AG20443 (cell line): ENCODE data around the gene GRIP2.

Experiments used
- DNase-seq: peaks from one replicate; pipeline ENCODE4 v3.0.0; 2012; ENCODE audit warnings: low spot score, mixed read lengths

Gene GRIP2

GRCh38 chr3:14505803-14506500 is 34.2 kb downstream of the GRIP2 start:
- no peak for DNase-seq

- DNase-seq = no peak
These were observed 34.9 kb downstream of the GRIP2 start for GRCh38 chr3:14505001-14505802.

DNA sequence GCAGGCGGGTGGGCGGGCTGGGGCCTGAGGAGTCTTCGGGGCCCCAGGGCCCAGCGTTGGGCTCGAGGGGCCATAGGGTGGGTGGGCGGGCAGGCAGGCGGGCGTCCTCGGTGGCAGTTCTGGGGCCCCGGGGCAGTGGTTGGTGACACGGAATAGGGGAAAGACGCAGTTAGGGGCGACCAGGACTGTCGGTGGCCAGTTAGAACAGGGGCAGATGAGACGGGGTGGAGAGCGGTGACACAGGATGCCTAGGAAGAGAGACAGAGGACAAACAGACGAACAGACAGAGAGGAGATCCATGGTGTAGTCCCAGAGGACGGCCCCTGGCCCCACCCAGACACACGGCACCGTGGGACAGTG is 36.5 kb downstream of the GRIP2 start:
- DNase-seq = no peak

DNA sequence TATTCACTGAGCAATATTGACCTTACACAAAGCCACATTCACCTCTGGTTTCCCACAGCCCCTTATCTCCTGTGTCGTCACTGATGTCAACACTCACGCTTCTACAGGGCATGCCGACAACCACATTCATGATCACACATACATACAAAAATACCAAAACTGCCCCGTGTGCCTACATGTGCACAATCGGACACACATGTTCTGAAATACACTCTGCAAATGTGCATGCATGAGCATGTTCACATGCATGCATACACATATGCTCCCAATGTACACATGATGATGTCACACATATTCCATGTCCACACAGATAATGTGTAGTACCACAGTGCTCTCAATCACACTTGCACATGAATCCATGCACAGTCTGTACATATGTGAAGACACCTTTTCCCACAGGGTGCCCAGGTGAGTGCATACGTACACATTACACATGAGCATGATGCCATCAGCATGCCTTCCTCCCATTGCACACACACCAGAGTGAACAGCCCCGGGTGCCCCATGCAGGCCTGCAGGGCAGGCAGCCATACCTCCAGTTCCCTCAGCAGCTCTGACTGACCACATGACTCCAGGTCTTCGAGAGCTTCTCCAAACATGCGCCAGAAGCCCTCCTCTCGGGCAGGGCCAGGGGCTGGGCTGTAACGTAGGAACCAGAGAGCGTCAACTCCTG is 37.0 kb downstream of the GRIP2 start:
- DNase-seq = no peak

DNA sequence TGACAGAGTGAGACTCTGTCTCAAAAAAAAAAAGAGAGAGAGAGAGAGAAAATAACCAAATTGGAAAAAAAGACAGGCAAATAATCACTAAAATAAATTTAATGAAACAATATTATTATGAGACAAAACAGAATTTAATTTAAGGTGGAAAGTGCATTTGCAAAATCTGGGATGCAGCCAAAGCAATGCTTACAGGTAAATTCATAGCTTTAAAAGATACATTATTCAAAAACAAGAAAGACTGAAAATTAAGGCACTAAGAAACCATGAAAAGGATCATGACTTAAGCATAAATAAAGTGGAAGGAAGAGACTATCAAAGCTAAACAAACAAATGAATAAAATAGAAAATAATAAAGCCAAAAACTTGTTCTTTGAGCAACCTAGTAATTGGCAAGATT is 37.7 kb downstream of the GRIP2 start:
- no peak for DNase-seq

DNA sequence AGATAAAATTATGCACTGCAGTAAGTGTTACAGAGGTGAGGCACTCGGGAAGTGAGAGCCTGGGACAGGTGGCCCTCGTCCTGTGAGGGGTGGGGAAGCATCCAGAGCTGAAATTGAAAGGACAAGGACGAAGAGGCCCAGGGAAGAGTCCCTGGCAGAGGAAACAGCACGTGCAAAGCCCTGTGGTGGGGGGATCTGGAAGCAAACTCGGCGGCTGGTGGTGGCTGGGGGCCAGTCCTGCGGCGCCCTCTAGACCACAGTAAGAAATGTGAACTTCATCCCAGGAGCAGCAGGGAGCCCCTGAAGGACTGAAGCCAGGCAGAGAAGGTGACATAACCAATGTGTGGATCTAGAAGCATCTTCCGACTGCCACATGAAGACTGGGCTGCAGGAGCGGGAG is 42.8 kb downstream of the GRIP2 start:
- no peak for DNase-seq

- no peak for DNase-seq
These were observed 43.8 kb downstream of the GRIP2 start for GRCh38 chr3:14496351-14496750.

- no peak for DNase-seq
These were observed 45.2 kb downstream of the GRIP2 start for GRCh38 chr3:14494973-14495300.

- no peak for DNase-seq
These were observed 45.7 kb downstream of the GRIP2 start for GRCh38 chr3:14494279-14494972.

GRCh38 chr3:14492948-14493881 is 46.9 kb downstream of the GRIP2 start:
- no peak for DNase-seq

DNA sequence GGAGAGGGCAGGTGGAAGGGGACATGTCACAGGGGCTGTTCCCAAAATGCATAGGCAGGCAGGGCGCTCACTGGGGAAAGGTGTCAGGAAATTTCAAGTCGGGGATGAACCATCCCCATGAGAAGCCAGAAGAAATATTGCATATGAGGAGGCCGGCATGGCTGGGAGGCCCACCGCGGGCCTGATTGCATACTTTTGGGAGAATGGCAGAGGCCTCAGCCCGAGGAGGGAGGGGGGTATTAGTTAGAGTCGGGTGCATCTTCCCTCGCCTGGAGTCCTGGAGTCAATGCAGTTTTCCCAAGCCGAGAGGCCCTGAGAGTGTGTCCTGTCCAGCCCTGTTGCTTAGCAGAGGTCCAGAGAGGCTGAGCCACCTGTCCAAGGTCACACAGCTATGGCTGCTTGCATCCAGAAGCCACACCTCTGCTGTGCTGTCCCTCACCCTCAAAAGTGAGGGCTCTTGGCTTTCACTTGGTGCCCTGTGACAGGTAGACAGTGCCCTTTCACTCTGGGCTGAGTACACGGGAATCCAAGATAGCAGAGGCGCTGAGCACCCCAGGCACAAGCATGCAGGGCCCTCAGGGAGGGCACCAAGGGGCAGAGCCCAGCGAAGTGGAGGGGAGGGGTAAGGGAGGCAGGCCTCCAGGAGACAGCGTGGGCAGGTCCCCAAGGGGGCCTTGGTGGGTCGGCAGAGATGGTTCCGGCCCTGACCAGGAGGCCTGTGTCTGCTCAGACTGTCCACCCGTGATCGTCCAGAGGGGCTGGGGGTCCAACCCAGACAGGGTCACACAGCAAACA is 48.5 kb downstream of the GRIP2 start:
- DNase-seq = no peak

DNA sequence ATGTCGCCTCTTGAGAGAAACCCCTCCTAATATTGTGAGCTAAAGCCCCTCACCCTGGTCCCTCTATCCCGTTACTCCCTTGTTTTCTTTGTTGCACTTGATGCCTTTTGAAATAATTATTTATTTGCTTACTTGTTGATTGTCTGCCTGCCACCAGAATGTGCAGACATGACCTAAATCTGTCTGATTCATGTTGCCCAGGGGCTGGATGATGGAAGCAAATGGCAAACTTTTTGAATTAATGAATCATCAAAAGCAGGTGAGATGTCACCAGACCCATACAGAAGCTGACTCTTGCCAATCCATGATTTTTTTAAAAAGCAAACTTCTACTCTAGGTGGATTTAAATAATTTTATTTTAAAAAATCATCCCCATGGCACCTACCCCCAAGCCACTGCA is 49.3 kb downstream of the GRIP2 start:
- DNase-seq = no peak

GRCh38 chr3:14490255-14490654 is 49.9 kb downstream of the GRIP2 start:
- no peak for DNase-seq

DNA sequence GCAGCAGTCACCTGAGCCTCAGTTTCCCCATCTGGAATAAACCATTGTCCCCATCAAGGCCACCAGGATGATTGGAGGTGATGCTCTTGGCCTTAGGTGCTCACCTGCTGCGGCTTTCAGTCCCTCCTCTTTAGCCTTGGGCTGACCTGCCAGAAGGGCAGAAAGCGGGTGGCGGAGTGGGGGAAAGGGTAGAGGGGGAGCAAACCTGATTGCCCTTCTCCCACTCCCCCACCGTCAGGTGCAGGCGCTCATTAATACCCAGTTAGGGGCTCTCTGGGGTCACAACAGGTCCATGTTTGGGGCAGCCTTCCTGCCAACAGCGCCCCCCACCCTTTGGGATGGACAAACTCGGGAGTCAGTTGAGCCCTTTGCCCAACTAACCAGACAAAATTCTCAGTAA is 50.5 kb downstream of the GRIP2 start:
- DNase-seq = no peak

GRCh38 chr3:14488286-14489041 is 51.7 kb downstream of the GRIP2 start:
- DNase-seq = no peak

DNA sequence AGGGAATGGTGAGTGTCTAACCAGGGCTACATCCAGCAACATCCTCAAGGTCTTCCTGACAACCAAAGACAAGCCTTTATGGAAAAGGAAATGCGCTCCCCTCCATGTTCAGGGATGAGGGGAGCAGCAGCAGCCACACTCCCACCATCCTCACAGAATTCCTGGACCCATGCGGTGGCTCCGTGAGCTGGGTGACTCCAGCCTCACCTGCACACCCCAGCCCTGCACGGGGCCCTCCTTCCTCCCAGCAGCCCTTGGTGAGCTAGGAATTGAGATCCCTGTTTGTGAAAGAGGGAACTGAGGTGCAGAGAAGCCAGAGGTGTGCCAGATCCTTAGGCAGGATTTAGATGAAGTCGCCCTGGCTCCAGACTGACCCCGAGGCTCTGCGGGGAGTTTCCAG is 52.3 kb downstream of the GRIP2 start:
- DNase-seq = no peak

GRCh38 chr3:14487086-14487485 is 53.1 kb downstream of the GRIP2 start:
- no peak for DNase-seq

DNA sequence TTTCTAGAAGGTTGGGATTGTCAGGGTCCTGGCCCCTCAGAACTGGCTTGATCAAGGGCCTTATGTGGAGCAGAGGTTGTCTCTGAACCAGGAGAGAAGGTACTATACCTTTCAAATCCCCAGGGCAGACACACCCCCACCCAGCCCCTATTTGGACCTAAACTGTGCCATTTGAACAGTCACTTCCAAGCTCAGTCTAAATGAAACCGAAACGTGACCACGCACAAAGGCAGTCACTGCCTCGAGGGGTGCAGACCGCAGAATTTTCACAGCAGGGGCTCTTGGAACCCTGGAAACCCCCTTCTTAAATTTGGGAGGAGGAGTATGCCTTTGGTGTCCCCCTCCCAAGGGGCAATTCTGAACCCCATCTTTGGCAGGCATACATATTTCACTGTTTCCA is 53.7 kb downstream of the GRIP2 start:
- DNase-seq = no peak

- no peak for DNase-seq
These were observed 54.2 kb downstream of the GRIP2 start for GRCh38 chr3:14485981-14486380.

- DNase-seq = no peak
These were observed 55.4 kb downstream of the GRIP2 start for GRCh38 chr3:14484741-14485140.
